Ishikawa (cell line): ENCODE results near the gene CCND3.

Source experiments
- CEBPB ChIP-seq: IDR thresholded peaks from 2 replicates; pipeline ENCODE4 v1.6.1; 2012
- CREB1 ChIP-seq: IDR thresholded peaks from 2 replicates; pipeline ENCODE4 v1.6.1; 2012; ENCODE audit warnings: low read depth
- EGR1 ChIP-seq: IDR thresholded peaks from 2 replicates; pipeline ENCODE4 v1.6.1; 2012
- EP300 ChIP-seq: IDR thresholded peaks from 2 replicates; pipeline ENCODE4 v1.6.1; 2012; ENCODE audit warnings: borderline replicate concordance
- FOXM1 ChIP-seq: IDR thresholded peaks from 2 replicates; pipeline ENCODE4 v1.6.1; 2012; ENCODE audit warnings: low read depth, borderline replicate concordance
- MAX ChIP-seq: IDR thresholded peaks from 2 replicates; pipeline ENCODE4 v1.6.1; 2012
- NFIC ChIP-seq: IDR thresholded peaks from 2 replicates; pipeline ENCODE4 v1.6.1; 2012
- RAD21 ChIP-seq: IDR thresholded peaks from 2 replicates; pipeline ENCODE4 v1.6.1; 2012; ENCODE audit warnings: low read depth
- TAF1 ChIP-seq: IDR thresholded peaks from 2 replicates; pipeline ENCODE4 v1.6.1; 2012; ENCODE audit warnings: low read depth, mild to moderate bottlenecking
- TCF12 ChIP-seq: IDR thresholded peaks from 2 replicates; pipeline ENCODE4 v1.6.1; 2012; ENCODE audit warnings: low read depth
- TEAD4 ChIP-seq: IDR thresholded peaks from 2 replicates; pipeline ENCODE4 v1.6.1; 2012
- YY1 ChIP-seq: IDR thresholded peaks from 2 replicates; pipeline ENCODE4 v1.6.1; 2012; ENCODE audit warnings: low read depth
- ZBTB7A ChIP-seq: IDR thresholded peaks from 2 replicates; pipeline ENCODE4 v1.6.1; 2012; ENCODE audit warnings: low read depth
- TF ChIP-seq, protein P1 (sequence below): IDR thresholded peaks from 2 replicates; pipeline ENCODE4 v1.6.1; 2012; ENCODE audit warnings: low read depth, mild to moderate bottlenecking
- TF ChIP-seq, protein P2 (sequence below): IDR thresholded peaks from 2 replicates; pipeline ENCODE4 v1.6.1; 2012

CCND3 gene

DNA sequence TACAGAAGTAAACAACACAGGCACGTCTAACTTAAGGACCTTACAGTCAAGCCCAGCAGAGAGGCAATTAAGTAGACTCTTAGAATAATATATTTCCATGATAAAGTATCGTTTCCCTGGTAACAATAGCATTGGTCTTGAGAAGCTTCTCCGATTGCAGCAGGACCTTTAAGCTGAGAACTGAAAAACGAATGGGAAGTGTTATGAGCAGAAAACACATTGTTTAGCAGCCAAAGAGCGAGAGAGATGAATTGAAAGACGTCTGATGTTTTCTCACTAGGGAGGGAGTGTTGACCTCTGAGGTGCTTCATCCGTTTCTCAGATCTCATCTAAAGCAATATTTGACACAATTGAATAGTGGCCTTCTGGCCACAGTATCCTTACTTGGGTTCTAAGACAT is 19.5 kb downstream of the CCND3 start:
- TF ChIP-seq RAD21: no peak
- TF ChIP-seq, protein P1, sequence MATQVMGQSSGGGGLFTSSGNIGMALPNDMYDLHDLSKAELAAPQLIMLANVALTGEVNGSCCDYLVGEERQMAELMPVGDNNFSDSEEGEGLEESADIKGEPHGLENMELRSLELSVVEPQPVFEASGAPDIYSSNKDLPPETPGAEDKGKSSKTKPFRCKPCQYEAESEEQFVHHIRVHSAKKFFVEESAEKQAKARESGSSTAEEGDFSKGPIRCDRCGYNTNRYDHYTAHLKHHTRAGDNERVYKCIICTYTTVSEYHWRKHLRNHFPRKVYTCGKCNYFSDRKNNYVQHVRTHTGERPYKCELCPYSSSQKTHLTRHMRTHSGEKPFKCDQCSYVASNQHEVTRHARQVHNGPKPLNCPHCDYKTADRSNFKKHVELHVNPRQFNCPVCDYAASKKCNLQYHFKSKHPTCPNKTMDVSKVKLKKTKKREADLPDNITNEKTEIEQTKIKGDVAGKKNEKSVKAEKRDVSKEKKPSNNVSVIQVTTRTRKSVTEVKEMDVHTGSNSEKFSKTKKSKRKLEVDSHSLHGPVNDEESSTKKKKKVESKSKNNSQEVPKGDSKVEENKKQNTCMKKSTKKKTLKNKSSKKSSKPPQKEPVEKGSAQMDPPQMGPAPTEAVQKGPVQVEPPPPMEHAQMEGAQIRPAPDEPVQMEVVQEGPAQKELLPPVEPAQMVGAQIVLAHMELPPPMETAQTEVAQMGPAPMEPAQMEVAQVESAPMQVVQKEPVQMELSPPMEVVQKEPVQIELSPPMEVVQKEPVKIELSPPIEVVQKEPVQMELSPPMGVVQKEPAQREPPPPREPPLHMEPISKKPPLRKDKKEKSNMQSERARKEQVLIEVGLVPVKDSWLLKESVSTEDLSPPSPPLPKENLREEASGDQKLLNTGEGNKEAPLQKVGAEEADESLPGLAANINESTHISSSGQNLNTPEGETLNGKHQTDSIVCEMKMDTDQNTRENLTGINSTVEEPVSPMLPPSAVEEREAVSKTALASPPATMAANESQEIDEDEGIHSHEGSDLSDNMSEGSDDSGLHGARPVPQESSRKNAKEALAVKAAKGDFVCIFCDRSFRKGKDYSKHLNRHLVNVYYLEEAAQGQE: no peak

- TF ChIP-seq TAF1 (no peak), RAD21 (no peak)
Observed at GRCh38 chr6:41921712-41921998, 20.0 kb downstream of the CCND3 start.

- TF ChIP-seq YY1: peak; percentile 58; the same call in 1 of the 2 replicates
- no peak for TF ChIP-seq TCF12
- peak; percentile 78 for TF ChIP-seq CEBPB
- peak; percentile 91 for TF ChIP-seq EGR1
- TF ChIP-seq, protein P1: no peak
- no peak for TF ChIP-seq RAD21
- TF ChIP-seq, protein P2, sequence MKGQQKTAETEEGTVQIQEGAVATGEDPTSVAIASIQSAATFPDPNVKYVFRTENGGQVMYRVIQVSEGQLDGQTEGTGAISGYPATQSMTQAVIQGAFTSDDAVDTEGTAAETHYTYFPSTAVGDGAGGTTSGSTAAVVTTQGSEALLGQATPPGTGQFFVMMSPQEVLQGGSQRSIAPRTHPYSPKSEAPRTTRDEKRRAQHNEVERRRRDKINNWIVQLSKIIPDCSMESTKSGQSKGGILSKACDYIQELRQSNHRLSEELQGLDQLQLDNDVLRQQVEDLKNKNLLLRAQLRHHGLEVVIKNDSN: 0 out of 2 replicates have a peak, but pooled peaks have one; percentile 37
- peak; percentile 79 for TF ChIP-seq NFIC
- peak; percentile 83 for TF ChIP-seq TAF1
- TF ChIP-seq CREB1: peak; percentile 99
- peak; percentile 36; the same call in 1 of the 2 replicates for TF ChIP-seq ZBTB7A
- TF ChIP-seq FOXM1: no peak
- TF ChIP-seq TEAD4: peak; percentile 67
- 0 out of 2 replicates have a peak, but pooled peaks have one; percentile 23 for TF ChIP-seq EP300
- TF ChIP-seq MAX: peak; percentile 97
Observed at GRCh38 chr6:41920921-41921711, 20.5 kb downstream of the CCND3 start, which contains the start of the genes BYSL and MED20. Gene BYSL, plus strand, starts transcription at chr6:41921499. Its CDS starts 64 bp downstream, at chr6:41921563. Gene MED20, minus strand, starts transcription at chr6:41921139. Its CDS starts 121 bp downstream, at chr6:41921018.

GRCh38 chr6:41917528-41917927 is 24.1 kb downstream of the CCND3 start:
- no peak for TF ChIP-seq RAD21
- TF ChIP-seq TEAD4: peak; percentile 81

GRCh38 chr6:41914869-41915530 is 26.6 kb downstream of the CCND3 start:
- TF ChIP-seq TEAD4 (no peak), RAD21 (no peak)

GRCh38 chr6:41914343-41914742 is 27.3 kb downstream of the CCND3 start:
- TF ChIP-seq FOXM1 (no peak), NFIC (no peak), CEBPB (no peak), TEAD4 (no peak), EP300 (no peak), TAF1 (no peak), MAX (no peak), CREB1 (no peak), ZBTB7A (no peak), EGR1 (no peak), RAD21 (no peak), YY1 (no peak), TCF12 (no peak)
- TF ChIP-seq, protein P2: no peak
- TF ChIP-seq, protein P1: no peak
